OCI-LY3 (cell line): ENCODE results near the gene TSPO2.

Experiments used
- H2AFZ ChIP-seq: fragments of 200-600, 300-600 bp; shearing (Covaris generic); 2 replicates; pipeline ENCODE4 v1.6.0; 2014; ENCODE audit warnings: antibody characterized with exemption, low read depth, low read length
- H3K27ac ChIP-seq: fragments of 200-600, 300-600 bp; sonication (generic); 2 replicates; pipeline ENCODE4 v1.5.1; 2014; ENCODE audit warnings: mild to moderate bottlenecking, low read length, moderate library complexity, mixed read lengths
- H3K27me3 ChIP-seq: fragments of 200-600, 300-600 bp; sonication (generic); 2 replicates; pipeline ENCODE4 v1.6.1; 2014; ENCODE audit warnings: low read depth, low read length, mixed read lengths
- H3K36me3 ChIP-seq: fragments of 200-600, 300-600 bp; sonication (generic); replicated peaks from 2 replicates; pipeline ENCODE3; 2014; ENCODE audit warnings: low read depth, low read length, mixed read lengths
- H3K4me1 ChIP-seq: fragments of 300-600, 200-600 bp; sonication (generic); 2 replicates; pipeline ENCODE4 v1.6.1; 2014; ENCODE audit warnings: low read length, mixed read lengths
- H3K4me2 ChIP-seq: fragments of 200-600, 300-600 bp; sonication (generic); 2 replicates; pipeline ENCODE4 v1.6.1; 2014; ENCODE audit warnings: low read length, mixed read lengths
- H3K4me3 ChIP-seq: fragments of 300-600, 200-600 bp; sonication (generic); 2 replicates; pipeline ENCODE4 v1.5.1; 2014; ENCODE audit warnings: antibody characterized with exemption, mild to moderate bottlenecking, low read length, moderate library complexity
- H3K79me2 ChIP-seq: fragments of 300-600, 200-600 bp; shearing (Covaris generic); 2 replicates; pipeline ENCODE4 v1.6.1; 2014; ENCODE audit warnings: mild to moderate bottlenecking, low read length, mixed read lengths
- H3K9ac ChIP-seq: fragments of 300-600, 200-600 bp; shearing (Covaris generic); 2 replicates; pipeline ENCODE4 v1.6.0; 2014; ENCODE audit warnings: mild to moderate bottlenecking, low read length, moderate library complexity
- H3K9me3 ChIP-seq: fragments of 200-600, 300-600 bp; shearing (Covaris generic); 2 replicates; pipeline ENCODE4 v1.6.1; 2014; ENCODE audit warnings: low read length, mixed read lengths; ENCODE audit not compliant: insufficient read depth
- H4K20me1 ChIP-seq: fragments of 200-600, 300-600 bp; sonication (generic); 2 replicates; pipeline ENCODE4 v1.6.1; 2016; ENCODE audit warnings: low read length, mixed read lengths; ENCODE audit not compliant: insufficient read depth
- CTCF ChIP-seq: fragments of 200-600, 300-600 bp; sonication (generic); IDR thresholded peaks from 2 replicates; pipeline ENCODE4 v1.5.1; 2014; ENCODE audit warnings: antibody characterized with exemption, low read length, low read depth
- EZH2phosphoT487 ChIP-seq: fragments of 200-600 bp; shearing (Covaris generic); IDR thresholded peaks from 2 replicates; pipeline ENCODE4 v1.6.1; 2018; ENCODE audit warnings: antibody characterized with exemption, mixed run types, low read depth

TSPO2 gene

GRCh38 chr6:41033776-41034175 lies 8.5 kb upstream of the TSPO2 start:
- no peaks in the 10 kb centered on the region for H3K9me3 ChIP-seq
- peaks cover 23% of the 10 kb centered on the region; the same call in 1 of the 2 replicates for H3K27me3 ChIP-seq
- H3K4me2 ChIP-seq, result no peak overlapping the region
- no peaks in the 10 kb centered on the region for H4K20me1 ChIP-seq
- peaks cover 6% of the 10 kb centered on the region; the same call in 1 of the 2 replicates for H3K4me1 ChIP-seq
- H3K4me3 ChIP-seq, result no peak overlapping the region
- H3K9ac ChIP-seq, result no peak overlapping the region
- no peak overlapping the region for H2AFZ ChIP-seq
- TF ChIP-seq EZH2phosphoT487, result no peak
- TF ChIP-seq CTCF, result no peak
- no peak overlapping the region for H3K27ac ChIP-seq
- no peaks in the 10 kb centered on the region for H3K79me2 ChIP-seq
- H3K36me3 ChIP-seq, result no peaks in the 10 kb centered on the region

- TF ChIP-seq CTCF (no peak), EZH2phosphoT487 (no peak)
- no peak overlapping the region for H3K27ac ChIP-seq
- no peaks in the 10 kb centered on the region for H4K20me1 ChIP-seq
- no peak overlapping the region for H3K4me3 ChIP-seq
- no peaks in the 10 kb centered on the region for H3K9me3 ChIP-seq
- no peaks in the 10 kb centered on the region for H3K79me2 ChIP-seq
- H3K9ac ChIP-seq, result no peak overlapping the region
- H3K27me3 ChIP-seq, result peaks cover 23% of the 10 kb centered on the region; the same call in 1 of the 2 replicates
- no peaks in the 10 kb centered on the region for H3K36me3 ChIP-seq
- peaks cover 18% of the 10 kb centered on the region for H3K4me1 ChIP-seq
- H2AFZ ChIP-seq, result no peak overlapping the region
- H3K4me2 ChIP-seq, result no peak overlapping the region
Observed at GRCh38 chr6:41036186-41036585, 6.1 kb upstream of the TSPO2 start.

- peaks cover 23% of the 10 kb centered on the region; the same call in 1 of the 2 replicates for H3K27me3 ChIP-seq
- H3K36me3 ChIP-seq, result no peaks in the 10 kb centered on the region
- H3K79me2 ChIP-seq, result no peaks in the 10 kb centered on the region
- H3K4me3 ChIP-seq, result no peak overlapping the region
- no peaks in the 10 kb centered on the region for H3K9me3 ChIP-seq
- H3K4me2 ChIP-seq, result no peak overlapping the region
- no peaks in the 10 kb centered on the region for H4K20me1 ChIP-seq
- H3K4me1 ChIP-seq, result peaks cover 18% of the 10 kb centered on the region
- H3K9ac ChIP-seq, result no peak overlapping the region
- no peak overlapping the region for H3K27ac ChIP-seq
- no peak for TF ChIP-seq EZH2phosphoT487
- no peak for TF ChIP-seq CTCF
- no peak overlapping the region for H2AFZ ChIP-seq
Observed at GRCh38 chr6:41036601-41037000, 5.7 kb upstream of the TSPO2 start.

GRCh38 chr6:41037107-41037900 lies 5.0 kb upstream of the TSPO2 start:
- TF ChIP-seq EZH2phosphoT487 (no peak), CTCF (no peak)
- H3K79me2 ChIP-seq, result no peaks in the 10 kb centered on the region
- no peaks in the 10 kb centered on the region for H3K9me3 ChIP-seq
- peaks cover 23% of the 10 kb centered on the region; the same call in 1 of the 2 replicates for H3K27me3 ChIP-seq
- H3K9ac ChIP-seq, result no peak overlapping the region
- no peak overlapping the region for H3K4me2 ChIP-seq
- H3K4me3 ChIP-seq, result no peak overlapping the region
- H3K36me3 ChIP-seq, result no peaks in the 10 kb centered on the region
- H3K27ac ChIP-seq, result no peak overlapping the region
- H3K4me1 ChIP-seq, result peaks cover 18% of the 10 kb centered on the region
- H4K20me1 ChIP-seq, result no peaks in the 10 kb centered on the region
- H2AFZ ChIP-seq, result no peak overlapping the region
